Left ventricle myocardium inferior (tissue), 1 donor: ENCODE results near the gene PLCB3. TPM values are rescaled to one million over a fixed set of nuclear protein-coding genes. Genes with fewer than 3 reads are reported as not detected.
"Not testable (repeated sequence)": the region's sequence is repeated elsewhere in the genome, so short reads cannot be mapped to it uniquely, and the experiment has no call there.

Source experiments
- DNase-seq: peaks from one replicate; pipeline ENCODE4 v3.0.0-alpha.2; 2020
- H3K27ac ChIP-seq: fragments of 200-600 bp; replicated peaks from 2 replicates; pipeline ENCODE4 v1.8.0; 2021
- H3K27me3 ChIP-seq: fragments of 200-600 bp; 2 replicates; pipeline ENCODE4 v1.8.0; 2021; ENCODE audit warnings: low read depth
- H3K36me3 ChIP-seq: fragments of 200-600 bp; 2 replicates; pipeline ENCODE4 v1.8.0; 2021
- H3K4me1 ChIP-seq: fragments of 200-600 bp; 2 replicates; pipeline ENCODE4 v1.8.0; 2021
- H3K4me3 ChIP-seq: fragments of 200-600 bp; 2 replicates; pipeline ENCODE4 v1.8.0; 2021; ENCODE audit warnings: mild to moderate bottlenecking, moderate library complexity
- H3K9me3 ChIP-seq: fragments of 200-600 bp; replicated peaks from 2 replicates; pipeline ENCODE4 v1.8.0; 2021
- intact Hi-C: fragments of 100-400 bp; cut with micrococcal nuclease; formaldehyde crosslinking; loops from one replicate; pipeline ENCODE4 v1.11.0; 2022
- total RNA-seq: library from RNA; stranded (reverse); fragmentation: NEBNext Ultra II Directional; extraction: Animal tissue kit (Norgen Biotek cat#: 25700); gene quantifications from one replicate; pipeline ENCODE4 v1.2.1, GENCODE V29; 2021
- TF ChIP-seq, protein P1 (sequence below): fragments of 200-600 bp; IDR thresholded peaks from 2 replicates; pipeline ENCODE4 v1.8.0; 2021; ENCODE audit warnings: antibody characterized with exemption, mild to moderate bottlenecking, borderline replicate concordance
- donor health status: DM: no; HTN: yes; CAD: no; lungs with severe emphysema.

Gene PLCB3
- total RNA-seq, 1 donor from 2014 or later = 10.0 TPM

GRCh38 chr11:64312947-64313346 is 61.6 kb downstream of the PLCB3 start:
- no peak overlapping the region for H3K4me3 ChIP-seq
- H3K27me3 ChIP-seq = no peaks in the 10 kb centered on the region
- TF ChIP-seq, protein P1, sequence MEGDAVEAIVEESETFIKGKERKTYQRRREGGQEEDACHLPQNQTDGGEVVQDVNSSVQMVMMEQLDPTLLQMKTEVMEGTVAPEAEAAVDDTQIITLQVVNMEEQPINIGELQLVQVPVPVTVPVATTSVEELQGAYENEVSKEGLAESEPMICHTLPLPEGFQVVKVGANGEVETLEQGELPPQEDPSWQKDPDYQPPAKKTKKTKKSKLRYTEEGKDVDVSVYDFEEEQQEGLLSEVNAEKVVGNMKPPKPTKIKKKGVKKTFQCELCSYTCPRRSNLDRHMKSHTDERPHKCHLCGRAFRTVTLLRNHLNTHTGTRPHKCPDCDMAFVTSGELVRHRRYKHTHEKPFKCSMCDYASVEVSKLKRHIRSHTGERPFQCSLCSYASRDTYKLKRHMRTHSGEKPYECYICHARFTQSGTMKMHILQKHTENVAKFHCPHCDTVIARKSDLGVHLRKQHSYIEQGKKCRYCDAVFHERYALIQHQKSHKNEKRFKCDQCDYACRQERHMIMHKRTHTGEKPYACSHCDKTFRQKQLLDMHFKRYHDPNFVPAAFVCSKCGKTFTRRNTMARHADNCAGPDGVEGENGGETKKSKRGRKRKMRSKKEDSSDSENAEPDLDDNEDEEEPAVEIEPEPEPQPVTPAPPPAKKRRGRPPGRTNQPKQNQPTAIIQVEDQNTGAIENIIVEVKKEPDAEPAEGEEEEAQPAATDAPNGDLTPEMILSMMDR = no peak
- H3K36me3 ChIP-seq = peaks cover 31% of the 10 kb centered on the region
- intact Hi-C loops = no loop called here
- H3K9me3 ChIP-seq = no peaks in the 10 kb centered on the region
- H3K27ac ChIP-seq = peak overlapping the region; percentile 64
- H3K4me1 ChIP-seq = peaks cover 63% of the 10 kb centered on the region
- no peak for DNase-seq

- intact Hi-C loops = no loop called here
- Histone ChIP-seq H3K4me1 (peaks cover 68% of the 10 kb centered on the region), H3K4me3 (peak overlapping the region; percentile 44), H3K9me3 (no peaks in the 10 kb centered on the region), H3K27ac (peak overlapping the region; percentile 64), H3K27me3 (no peaks in the 10 kb centered on the region), H3K36me3 (peaks cover 31% of the 10 kb centered on the region)
- DNase-seq = peak; percentile 69
- TF ChIP-seq, protein P1 = no peak
Observed at GRCh38 chr11:64313491-64314145, 62.3 kb downstream of the PLCB3 start.

DNA sequence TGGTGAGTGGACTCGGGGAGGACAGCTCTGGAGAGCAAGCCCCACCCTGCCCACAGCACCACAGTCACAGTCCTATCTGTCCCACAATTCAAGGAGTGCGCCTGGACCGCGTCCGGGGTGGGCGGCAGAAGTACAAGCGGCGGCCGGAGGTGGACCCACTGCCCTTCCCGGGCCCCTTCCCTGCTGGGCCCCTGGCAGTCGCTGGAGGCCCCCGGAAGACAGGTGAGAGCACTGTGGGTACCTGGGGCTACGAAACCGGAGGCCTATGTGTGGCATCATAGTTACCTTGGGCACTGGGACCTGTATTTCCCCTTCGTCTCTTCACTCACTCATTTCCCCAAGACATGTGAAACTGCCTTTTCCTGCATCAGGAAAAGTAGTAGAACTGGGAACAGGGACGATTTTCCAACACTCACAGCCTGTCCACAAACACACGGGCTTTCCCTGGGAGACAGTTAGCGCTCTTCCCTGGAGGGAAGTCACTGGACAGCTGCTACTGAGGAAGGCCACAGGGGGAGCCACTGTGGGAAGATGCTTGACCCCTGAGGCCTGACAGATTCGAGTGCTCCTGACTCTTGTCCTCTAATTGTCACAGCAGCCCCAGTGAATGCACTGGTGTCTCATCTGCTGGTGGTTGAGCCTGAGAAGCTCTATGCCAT is 62.9 kb downstream of the PLCB3 start:
- H3K9me3 ChIP-seq = no peaks in the 10 kb centered on the region
- H3K27ac ChIP-seq = peak overlapping the region; percentile 64
- TF ChIP-seq, protein P1 = no peak
- H3K4me1 ChIP-seq = peaks cover 75% of the 10 kb centered on the region
- peak overlapping the region; percentile 44 for H3K4me3 ChIP-seq
- H3K27me3 ChIP-seq = no peaks in the 10 kb centered on the region
- peaks cover 29% of the 10 kb centered on the region for H3K36me3 ChIP-seq
- intact Hi-C loops = no loop called here
- no peak for DNase-seq

- H3K4me1 ChIP-seq = peaks cover 79% of the 10 kb centered on the region
- intact Hi-C loops = no loop called here
- no peak overlapping the region for H3K4me3 ChIP-seq
- H3K27ac ChIP-seq = peak overlapping the region; percentile 64
- no peaks in the 10 kb centered on the region for H3K27me3 ChIP-seq
- no peak for DNase-seq
- H3K9me3 ChIP-seq = no peaks in the 10 kb centered on the region
- peaks cover 29% of the 10 kb centered on the region for H3K36me3 ChIP-seq
- TF ChIP-seq, protein P1 = no peak
Observed at GRCh38 chr11:64314805-64315561, 63.7 kb downstream of the PLCB3 start.

DNA sequence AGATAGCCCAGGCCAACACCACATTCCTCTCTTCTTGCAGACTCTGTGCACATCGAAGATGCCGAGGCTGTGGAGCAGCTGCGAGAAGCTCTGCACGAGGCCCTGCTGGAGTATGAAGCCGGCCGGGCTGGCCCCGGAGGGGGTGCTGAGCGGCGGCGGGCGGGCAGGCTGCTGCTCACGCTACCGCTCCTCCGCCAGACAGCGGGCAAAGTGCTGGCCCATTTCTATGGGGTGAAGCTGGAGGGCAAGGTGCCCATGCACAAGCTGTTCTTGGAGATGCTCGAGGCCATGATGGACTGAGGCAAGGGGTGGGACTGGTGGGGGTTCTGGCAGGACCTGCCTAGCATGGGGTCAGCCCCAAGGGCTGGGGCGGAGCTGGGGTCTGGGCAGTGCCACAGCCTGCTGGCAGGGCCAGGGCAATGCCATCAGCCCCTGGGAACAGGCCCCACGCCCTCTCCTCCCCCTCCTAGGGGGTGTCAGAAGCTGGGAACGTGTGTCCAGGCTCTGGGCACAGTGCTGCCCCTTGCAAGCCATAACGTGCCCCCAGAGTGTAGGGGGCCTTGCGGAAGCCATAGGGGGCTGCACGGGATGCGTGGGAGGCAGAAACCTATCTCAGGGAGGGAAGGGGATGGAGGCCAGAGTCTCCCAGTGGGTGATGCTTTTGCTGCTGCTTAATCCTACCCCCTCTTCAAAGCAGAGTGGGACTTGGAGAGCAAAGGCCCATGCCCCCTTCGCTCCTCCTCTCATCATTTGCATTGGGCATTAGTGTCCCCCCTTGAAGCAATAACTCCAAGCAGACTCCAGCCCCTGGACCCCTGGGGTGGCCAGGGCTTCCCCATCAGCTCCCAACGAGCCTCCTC is 64.6 kb downstream of the PLCB3 start:
- Histone ChIP-seq H3K4me1 (peaks cover 74% of the 10 kb centered on the region), H3K36me3 (peaks cover 31% of the 10 kb centered on the region), H3K4me3 (peak overlapping the region; percentile 82), H3K27ac (peak overlapping the region; percentile 100)
- H3K9me3 ChIP-seq, intact Hi-C loops, H3K27me3 ChIP-seq, DNase-seq: not testable (repeated sequence)
